SK-N-SH treated with all-trans-retinoic acid at 6 μM for 48 hours (cell line): Measurements from ENCODE around the gene MLIP.

ENCODE experiments used
- ARNTL ChIP-seq: fragments of 450-650 bp; formaldehyde crosslinking; IDR thresholded peaks from 2 replicates; pipeline ENCODE4 v1.5.0; 2020; ENCODE audit warnings: low read depth, mild to moderate bottlenecking, moderate library complexity, borderline replicate concordance
- ESRRG ChIP-seq: fragments of 250-450 bp; sonication (Bioruptor Pico); IDR thresholded peaks from 2 replicates; pipeline ENCODE4 v1.6.1; 2021; ENCODE audit warnings: mild to moderate bottlenecking
- GLIS3 ChIP-seq: fragments of 250-450 bp; sonication (Bioruptor Pico); IDR thresholded peaks from 2 replicates; pipeline ENCODE4 v1.5.0; 2020; ENCODE audit warnings: mild to moderate bottlenecking, moderate library complexity
- ISL1 ChIP-seq: fragments of 250-450 bp; sonication (Bioruptor Pico); IDR thresholded peaks from 2 replicates; pipeline ENCODE4 v2.1.2; 2022; ENCODE audit warnings: mild to moderate bottlenecking, moderate library complexity
- OSR1 ChIP-seq: fragments of 250-450 bp; sonication (Bioruptor Pico); IDR thresholded peaks from 2 replicates; pipeline ENCODE4 v1.8.0; 2022; ENCODE audit warnings: moderate library complexity, mild to moderate bottlenecking, inconsistent platforms
- PPARA ChIP-seq: fragments of 250-450 bp; sonication (Bioruptor Pico); IDR thresholded peaks from 2 replicates; pipeline ENCODE4 v1.5.0; 2020; ENCODE audit warnings: mild to moderate bottlenecking, borderline replicate concordance
- RARB ChIP-seq: fragments of 250-450 bp; sonication (Bioruptor Pico); IDR thresholded peaks from 2 replicates; pipeline ENCODE4 v1.8.0; 2021; ENCODE audit warnings: mild to moderate bottlenecking, moderate library complexity
- SNAI2 ChIP-seq: fragments of 250-450 bp; sonication (Bioruptor Pico); IDR thresholded peaks from 2 replicates; pipeline ENCODE4 v1.5.0; 2020; ENCODE audit warnings: mild to moderate bottlenecking, moderate library complexity
- ZFP3 ChIP-seq: fragments of 250-450 bp; sonication (Bioruptor Pico); IDR thresholded peaks from 2 replicates; pipeline ENCODE4 v1.5.0; 2020; ENCODE audit warnings: mild to moderate bottlenecking, moderate library complexity
- ZFP30 ChIP-seq: fragments of 450-650 bp; formaldehyde crosslinking; IDR thresholded peaks from 2 replicates; pipeline ENCODE4 v1.5.0; 2022; ENCODE audit warnings: mild to moderate bottlenecking, moderate library complexity
- ZNF565 ChIP-seq: fragments of 450-650 bp; formaldehyde crosslinking; conservative IDR thresholded peaks from 2 replicates; pipeline ENCODE4 v1.5.0; 2020; ENCODE audit warnings: low read depth, mild to moderate bottlenecking, moderate library complexity
- TF ChIP-seq, protein P1 (sequence below): fragments of 250-450 bp; sonication (Bioruptor Pico); IDR thresholded peaks from 2 replicates; pipeline ENCODE4 v1.5.1; 2021; ENCODE audit warnings: mild to moderate bottlenecking, moderate library complexity
- TF ChIP-seq, protein P2 (sequence below): fragments of 250-450 bp; sonication (Bioruptor Pico); IDR thresholded peaks from 2 replicates; pipeline ENCODE4 v1.8.0; 2020; ENCODE audit warnings: mild to moderate bottlenecking, moderate library complexity, borderline replicate concordance
- TF ChIP-seq, protein P3 (sequence below): fragments of 250-450 bp; sonication (Bioruptor Pico); IDR thresholded peaks from 2 replicates; pipeline ENCODE4 v1.5.1; 2020; ENCODE audit warnings: low read depth, mild to moderate bottlenecking, moderate library complexity

DNA sequence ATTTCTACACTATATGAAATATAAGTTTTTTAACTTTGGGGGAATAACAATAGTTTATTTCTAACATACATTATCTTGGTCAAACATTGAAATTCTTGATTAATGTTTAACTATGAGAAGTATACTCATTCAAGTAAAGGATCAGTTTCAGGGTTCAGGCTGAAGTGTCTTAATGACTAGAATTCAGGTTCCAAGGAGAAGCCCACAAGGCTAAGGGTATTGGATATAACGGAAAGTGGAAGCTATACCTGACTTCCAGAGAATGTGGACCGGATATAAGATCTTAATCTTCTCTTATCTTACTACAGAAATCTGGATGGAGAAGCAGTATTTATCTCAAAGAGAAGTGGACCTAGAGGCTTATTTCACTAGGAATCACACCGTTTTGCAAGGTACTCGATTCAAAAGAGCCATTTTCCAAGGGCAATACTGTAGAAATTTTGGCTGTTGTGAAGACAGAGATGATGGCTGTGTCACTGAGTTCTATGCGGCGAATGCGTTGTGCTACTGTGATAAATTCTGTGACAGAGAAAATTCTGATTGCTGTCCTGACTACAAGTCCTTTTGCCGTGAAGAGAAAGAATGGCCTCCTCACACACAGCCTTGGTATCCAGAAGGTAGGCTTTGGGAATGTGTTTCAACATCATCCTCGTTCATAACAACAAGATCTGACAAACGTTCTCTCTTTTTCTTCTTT, 197.2 kb downstream of the MLIP start, which contains the start of gene TINAG:
- no peak for TF ChIP-seq RARB (CRISPR knock-in tag)
- TF ChIP-seq, protein P1, sequence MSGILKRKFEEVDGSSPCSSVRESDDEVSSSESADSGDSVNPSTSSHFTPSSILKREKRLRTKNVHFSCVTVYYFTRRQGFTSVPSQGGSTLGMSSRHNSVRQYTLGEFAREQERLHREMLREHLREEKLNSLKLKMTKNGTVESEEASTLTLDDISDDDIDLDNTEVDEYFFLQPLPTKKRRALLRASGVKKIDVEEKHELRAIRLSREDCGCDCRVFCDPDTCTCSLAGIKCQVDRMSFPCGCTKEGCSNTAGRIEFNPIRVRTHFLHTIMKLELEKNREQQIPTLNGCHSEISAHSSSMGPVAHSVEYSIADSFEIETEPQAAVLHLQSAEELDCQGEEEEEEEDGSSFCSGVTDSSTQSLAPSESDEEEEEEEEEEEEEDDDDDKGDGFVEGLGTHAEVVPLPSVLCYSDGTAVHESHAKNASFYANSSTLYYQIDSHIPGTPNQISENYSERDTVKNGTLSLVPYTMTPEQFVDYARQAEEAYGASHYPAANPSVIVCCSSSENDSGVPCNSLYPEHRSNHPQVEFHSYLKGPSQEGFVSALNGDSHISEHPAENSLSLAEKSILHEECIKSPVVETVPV (CRISPR knock-in tag), result no peak
- no peak for TF ChIP-seq ZNF565 (CRISPR knock-in tag)
- TF ChIP-seq OSR1 (CRISPR knock-in tag), result no peak
- TF ChIP-seq, protein P2, sequence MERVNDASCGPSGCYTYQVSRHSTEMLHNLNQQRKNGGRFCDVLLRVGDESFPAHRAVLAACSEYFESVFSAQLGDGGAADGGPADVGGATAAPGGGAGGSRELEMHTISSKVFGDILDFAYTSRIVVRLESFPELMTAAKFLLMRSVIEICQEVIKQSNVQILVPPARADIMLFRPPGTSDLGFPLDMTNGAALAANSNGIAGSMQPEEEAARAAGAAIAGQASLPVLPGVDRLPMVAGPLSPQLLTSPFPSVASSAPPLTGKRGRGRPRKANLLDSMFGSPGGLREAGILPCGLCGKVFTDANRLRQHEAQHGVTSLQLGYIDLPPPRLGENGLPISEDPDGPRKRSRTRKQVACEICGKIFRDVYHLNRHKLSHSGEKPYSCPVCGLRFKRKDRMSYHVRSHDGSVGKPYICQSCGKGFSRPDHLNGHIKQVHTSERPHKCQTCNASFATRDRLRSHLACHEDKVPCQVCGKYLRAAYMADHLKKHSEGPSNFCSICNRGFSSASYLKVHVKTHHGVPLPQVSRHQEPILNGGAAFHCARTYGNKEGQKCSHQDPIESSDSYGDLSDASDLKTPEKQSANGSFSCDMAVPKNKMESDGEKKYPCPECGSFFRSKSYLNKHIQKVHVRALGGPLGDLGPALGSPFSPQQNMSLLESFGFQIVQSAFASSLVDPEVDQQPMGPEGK, result no peak
- TF ChIP-seq ZFP3 (CRISPR knock-in tag), result no peak
- TF ChIP-seq ISL1, result no peak
- no peak for TF ChIP-seq SNAI2 (CRISPR knock-in tag)
- no peak for TF ChIP-seq ZFP30 (CRISPR knock-in tag)
- TF ChIP-seq GLIS3 (CRISPR knock-in tag), result no peak
- TF ChIP-seq PPARA (CRISPR knock-in tag), result no peak
- TF ChIP-seq, protein P3, sequence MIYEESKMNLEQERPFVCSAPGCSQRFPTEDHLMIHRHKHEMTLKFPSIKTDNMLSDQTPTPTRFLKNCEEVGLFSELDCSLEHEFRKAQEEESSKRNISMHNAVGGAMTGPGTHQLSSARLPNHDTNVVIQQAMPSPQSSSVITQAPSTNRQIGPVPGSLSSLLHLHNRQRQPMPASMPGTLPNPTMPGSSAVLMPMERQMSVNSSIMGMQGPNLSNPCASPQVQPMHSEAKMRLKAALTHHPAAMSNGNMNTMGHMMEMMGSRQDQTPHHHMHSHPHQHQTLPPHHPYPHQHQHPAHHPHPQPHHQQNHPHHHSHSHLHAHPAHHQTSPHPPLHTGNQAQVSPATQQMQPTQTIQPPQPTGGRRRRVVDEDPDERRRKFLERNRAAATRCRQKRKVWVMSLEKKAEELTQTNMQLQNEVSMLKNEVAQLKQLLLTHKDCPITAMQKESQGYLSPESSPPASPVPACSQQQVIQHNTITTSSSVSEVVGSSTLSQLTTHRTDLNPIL (CRISPR knock-in tag), result no peak
- no peak for TF ChIP-seq ESRRG (CRISPR knock-in tag)
- no peak for TF ChIP-seq ARNTL
